HTERT RPE-1 (cell line): ENCODE data around the gene SAP30.

ENCODE experiments used
- in situ Hi-C: fragments of 300-500 bp; cut with MboI; formaldehyde crosslinking; loops from 4 replicates; pipeline ENCODE4 v1.14.3; 2020; ENCODE audit warnings: low sequenced_read_pairs

SAP30 gene, protein sequence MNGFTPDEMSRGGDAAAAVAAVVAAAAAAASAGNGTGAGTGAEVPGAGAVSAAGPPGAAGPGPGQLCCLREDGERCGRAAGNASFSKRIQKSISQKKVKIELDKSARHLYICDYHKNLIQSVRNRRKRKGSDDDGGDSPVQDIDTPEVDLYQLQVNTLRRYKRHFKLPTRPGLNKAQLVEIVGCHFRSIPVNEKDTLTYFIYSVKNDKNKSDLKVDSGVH

GRCh38 chr4:173370477-173371291 lies at the start of gene SAP30:
SAP30 (plus strand) TSS chr4:173370954; CDS start chr4:173371183, 229 bp downstream.
- in situ Hi-C loops: no loop called here

- in situ Hi-C loops: no loop called here
Observed at GRCh38 chr4:173325007-173325736, 45.6 kb upstream of the SAP30 start.

DNA sequence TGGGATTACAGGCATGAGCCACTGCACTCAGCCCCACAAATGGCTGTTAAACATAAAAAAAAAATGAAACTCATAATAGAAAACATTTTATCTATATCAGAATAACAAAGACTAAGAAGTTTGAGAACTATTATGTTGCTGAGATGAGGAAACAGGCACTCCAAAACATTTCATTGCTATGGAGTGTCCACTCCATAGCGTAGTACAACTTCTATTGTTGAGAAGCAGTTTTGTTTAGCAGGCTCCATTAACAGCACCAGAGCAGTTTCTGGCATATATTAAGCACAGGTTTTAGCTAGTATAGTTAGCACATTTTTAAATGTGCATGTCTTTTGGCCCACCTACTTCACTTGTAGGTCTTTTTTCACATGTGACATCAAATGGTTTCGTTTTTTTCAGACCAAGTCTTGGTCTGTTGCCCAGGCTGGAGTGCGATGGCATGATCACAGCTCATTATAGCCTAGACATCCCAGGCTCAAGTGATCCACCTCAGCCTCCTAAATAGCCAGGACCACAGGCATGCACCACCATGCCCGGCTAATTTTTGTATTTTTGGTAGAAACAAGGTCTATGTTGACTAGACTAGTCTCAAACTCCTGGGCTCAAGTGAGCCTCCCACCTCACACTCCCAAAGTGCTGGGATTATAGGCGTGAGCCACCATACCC lies 42.4 kb upstream of the SAP30 start:
- in situ Hi-C loops: no loop called here

GRCh38 chr4:173330590-173330989 lies 40.2 kb upstream of the SAP30 start:
- in situ Hi-C loops: no loop called here

DNA sequence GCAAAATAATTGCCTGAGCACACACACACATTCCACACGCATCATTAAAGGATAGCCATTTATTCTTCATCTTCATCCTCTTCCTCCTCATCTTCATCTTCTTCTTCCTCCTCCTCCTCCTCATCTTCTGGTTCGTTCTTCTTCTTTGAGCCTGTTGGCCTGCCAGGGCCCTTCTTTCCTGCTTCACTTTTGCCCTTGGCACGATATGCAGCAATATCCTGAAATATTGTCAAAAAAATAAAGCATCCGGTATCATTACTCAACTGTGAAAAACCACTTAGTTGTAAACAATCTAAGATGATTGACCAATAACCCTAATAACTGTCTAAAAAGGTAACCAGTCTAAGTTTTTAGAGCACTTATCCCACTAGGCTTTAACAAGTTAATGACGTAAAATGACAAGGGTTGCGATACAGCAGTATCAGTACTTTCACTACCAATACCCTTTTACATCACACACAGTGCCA lies 38.7 kb upstream of the SAP30 start:
- in situ Hi-C loops: no loop called here

- in situ Hi-C loops: no loop called here
Observed at GRCh38 chr4:173332963-173333657, 37.6 kb upstream of the SAP30 start.

- in situ Hi-C loops: no loop called here
Observed at GRCh38 chr4:173333658-173334084, 37.1 kb upstream of the SAP30 start.

DNA sequence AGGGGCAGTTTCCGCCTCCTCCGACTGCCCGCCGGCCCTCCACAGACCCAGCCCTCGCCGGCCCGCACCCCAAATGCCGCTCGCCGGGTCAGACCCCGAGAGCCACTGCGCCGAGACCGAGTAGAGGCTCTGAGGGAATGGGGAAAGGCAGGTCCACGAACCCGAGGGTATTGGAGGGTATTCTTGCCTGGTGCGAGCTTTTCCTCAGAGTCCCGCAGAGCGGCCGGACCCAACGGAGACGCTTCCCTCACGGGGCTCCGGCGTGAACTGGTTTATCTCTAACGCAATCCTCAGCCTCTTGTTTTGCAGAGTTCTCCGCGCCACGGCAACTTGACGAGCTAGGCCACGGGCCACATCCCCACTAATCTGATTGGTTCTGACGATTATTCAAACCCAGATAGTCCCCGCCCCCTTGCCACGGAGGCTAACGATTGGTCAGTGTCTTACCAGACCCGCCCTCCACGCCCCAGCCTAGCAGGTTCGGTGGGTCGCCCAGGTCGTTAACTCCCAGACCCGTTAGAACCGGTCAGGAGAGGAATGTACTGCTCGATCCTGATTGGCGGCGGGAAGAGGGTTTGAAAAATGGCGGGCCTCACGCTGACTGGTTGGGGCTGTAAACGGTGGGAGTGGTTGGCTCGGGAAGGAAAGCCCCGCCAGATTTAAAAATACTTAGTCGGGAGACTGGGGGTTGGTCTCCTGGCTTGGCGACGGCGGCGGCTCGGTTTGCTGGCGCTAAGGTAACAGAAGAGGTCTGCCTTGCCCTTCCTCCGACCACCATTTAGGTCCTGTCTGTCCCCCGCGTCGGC lies 36.5 kb upstream of the SAP30 start, which contains the start of gene HMGB2:
TSS of gene HMGB2 (minus strand) at position 274 of the 806 bp plus-strand sequence. CDS start 709 bp downstream, outside the sequence.
- in situ Hi-C loops: no loop called here

DNA sequence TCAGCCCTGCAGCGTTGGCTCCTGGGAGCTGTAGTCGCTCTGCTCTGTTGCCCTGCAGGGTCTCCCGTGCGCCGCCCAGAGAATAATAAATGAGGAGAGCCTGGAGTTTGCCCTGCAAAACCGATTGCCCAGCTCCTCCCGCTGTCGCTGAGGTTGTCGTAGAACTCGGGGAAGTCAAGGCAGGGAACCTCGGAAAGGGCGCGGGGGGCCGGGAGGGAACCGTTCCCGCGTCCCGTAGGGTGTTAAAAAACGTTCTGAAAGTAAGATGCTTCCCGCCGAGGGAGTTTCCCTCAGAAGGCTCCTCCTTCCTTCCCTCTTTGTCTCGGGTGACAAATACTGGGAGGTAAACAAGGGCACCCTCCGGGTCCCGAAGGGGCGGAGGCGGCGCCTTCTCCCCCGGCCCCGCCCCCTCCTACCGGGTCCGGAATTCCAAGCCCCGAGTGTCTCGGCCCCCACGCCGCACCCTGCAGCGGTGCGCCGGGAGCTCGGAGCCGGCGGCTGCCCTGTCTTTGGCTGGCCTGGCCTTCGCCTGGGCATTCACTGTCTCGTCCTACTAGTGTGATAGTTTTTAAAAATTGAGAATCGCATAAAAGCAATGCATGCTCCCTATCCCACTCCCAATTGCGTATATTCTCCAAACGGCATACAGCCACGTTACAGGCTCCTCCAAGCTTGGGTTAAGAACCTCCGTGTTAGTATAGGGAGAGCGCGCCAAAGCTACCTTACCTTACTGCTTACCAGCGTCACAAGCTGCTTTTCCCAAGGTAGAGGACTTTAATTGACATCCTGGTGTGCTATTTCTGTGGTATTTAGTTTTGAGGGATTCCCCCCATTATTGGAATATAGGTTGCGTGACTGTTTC lies 35.6 kb upstream of the SAP30 start:
- in situ Hi-C loops: no loop called here

DNA sequence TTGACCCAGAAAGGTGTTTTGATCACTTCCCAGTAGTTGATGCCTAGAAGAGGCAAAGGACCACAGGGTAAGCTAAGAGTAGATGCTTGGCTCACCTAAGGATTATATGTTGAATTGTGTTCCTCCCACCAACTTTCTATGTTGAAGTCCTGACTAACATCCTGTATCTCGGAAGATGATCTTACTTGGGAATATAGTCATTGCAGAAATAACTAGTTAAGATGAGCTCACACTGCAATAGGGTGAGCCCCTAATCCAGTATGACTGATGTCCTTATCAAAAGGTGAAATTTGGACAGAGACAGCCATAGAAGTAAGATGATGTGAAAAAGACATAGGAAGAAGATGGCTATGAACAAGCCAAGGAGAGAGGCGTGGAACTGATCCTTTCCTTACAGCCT lies 33.3 kb upstream of the SAP30 start:
- in situ Hi-C loops: no loop called here

DNA sequence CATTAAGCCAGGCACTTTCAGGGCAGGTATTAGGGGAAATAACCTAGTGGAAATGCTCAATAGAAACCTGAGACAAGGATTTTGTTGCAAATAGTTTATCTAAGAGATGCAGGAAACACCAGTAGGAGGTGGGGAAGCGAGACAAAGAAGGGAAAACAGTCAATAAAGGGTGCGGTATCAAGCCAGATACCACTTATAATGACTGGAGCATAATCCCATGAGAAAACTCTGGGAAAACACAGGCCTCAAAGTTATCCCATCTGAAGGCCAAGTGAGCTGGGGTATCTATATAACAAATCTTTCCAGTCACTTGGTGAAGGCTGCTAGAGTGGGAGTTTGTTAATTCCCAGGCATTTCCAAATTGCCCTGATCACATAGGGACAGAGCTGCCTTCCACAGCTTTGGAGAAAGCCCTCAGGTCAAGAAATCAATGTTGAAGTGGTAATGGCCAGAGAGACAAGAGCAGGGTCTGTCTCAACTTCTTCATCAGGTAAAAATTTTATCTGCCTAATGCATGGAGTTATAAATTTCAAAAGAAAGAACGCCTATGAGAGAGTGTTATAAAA lies 26.8 kb upstream of the SAP30 start:
- in situ Hi-C loops: no loop called here

DNA sequence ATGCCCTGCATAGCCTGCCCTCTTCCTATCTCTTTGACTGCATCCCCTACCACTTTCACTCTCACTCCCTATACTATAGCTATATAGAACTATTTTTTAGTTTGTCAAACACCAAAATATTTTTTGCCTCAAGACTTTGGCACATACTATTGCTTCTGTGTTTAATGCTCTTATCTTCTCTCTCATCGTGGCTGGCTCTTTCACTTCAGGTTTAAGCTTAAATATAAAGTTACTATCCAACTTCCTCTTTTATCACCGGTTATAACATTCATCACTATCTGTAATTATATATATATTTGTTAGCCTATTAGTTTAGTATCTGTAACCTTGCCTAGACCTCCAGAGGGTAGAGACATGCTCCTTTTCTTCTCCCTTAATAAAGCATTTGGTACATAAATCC lies 25.1 kb upstream of the SAP30 start:
- in situ Hi-C loops: no loop called here

DNA sequence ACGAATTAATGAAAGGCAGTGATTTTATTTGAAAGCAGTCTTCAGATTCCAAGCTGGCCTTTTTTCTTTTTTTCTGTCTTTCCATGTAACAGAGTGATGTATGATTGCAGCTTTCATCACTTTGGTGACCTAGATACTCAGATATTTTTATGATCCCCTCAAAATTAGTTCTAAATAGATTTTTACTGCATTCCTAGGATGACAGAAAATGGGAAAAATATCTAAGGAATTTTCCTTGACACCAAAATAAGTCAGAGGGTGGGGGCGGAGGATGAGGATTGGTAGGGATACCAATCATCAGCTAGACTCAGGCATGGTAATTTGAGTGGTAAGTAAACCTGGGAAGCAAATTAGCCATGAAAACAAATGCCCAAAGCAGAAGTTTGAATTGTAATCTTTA lies 24.7 kb upstream of the SAP30 start:
- in situ Hi-C loops: no loop called here

- in situ Hi-C loops: no loop called here
Observed at GRCh38 chr4:173347467-173347866, 23.3 kb upstream of the SAP30 start.

DNA sequence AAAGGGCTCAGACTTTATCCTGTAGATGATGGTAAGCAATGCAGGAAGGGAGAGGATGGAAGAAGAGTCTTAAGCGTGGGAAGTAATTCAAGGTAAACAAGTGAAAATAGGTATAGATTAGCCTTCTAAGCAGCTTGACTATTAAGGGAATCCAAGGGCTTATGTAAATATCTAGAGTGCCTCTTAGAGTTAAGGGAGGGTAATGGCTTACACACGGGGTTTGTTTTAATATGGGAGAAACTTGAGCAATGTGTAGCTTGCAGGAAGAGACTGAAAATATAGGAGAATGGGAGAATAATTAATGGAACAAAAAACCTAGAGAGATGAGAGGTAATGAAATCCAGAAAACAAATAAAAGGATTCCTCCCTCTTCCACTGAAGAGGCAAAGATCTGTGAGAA lies 12.8 kb upstream of the SAP30 start:
- in situ Hi-C loops: no loop called here

GRCh38 chr4:173360587-173361221 lies 10.1 kb upstream of the SAP30 start:
- in situ Hi-C loops: no loop called here

DNA sequence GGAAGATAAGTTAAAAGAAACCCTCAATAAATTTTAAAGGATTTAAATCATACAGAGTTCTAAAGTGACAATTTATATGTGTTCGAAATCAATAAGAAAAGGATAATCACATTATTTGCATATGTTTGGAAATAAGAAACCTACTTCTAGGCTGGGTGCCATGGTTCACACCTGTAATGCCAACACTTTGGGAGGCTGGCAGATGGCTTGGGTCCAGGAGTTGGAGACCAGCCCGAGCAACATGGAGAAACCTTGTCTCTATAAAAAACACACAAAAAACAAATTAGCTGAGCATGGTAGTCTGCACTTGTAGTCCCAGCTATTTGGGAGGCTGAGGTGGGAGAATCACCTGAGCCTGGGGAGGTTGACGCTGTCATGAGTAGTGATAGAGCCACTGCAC lies 8.1 kb upstream of the SAP30 start:
- in situ Hi-C loops: no loop called here
